ENCODE data around the gene NAT14. TPM values are rescaled to one million over a fixed set of nuclear protein-coding genes. Genes with fewer than 3 reads are reported as not detected.
"Not testable (repeated sequence)": the region's sequence is repeated elsewhere in the genome, so short reads cannot be mapped to it uniquely, and the experiment has no call there.

NAT14 gene
- total RNA-seq, 1 donor from 2014 or later, result 4.6 TPM

DNA sequence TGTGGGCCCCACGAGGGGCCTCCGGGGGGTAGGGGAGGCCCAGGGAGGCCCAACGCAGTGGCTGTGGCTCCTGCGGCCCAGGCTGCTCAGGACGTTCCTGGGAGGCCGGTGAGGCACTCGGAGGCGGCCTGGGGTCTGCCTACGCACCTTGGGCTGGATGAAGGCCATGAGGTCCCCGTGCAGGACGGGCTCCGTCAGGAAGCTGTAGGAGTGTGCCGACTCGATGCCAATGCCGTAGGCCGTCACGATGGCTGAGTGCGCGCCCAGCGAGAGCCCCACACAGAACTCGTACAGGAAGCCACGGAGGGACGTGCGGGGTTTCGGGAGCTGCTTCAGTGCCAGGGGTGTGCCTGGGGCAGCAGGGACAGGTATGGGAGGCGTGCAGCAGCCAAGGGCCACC lies 46.0 kb downstream of the NAT14 start:
- ATAC-seq, result no peak
- no peak for DNase-seq (ENCODE audit: low spot score)

DNA sequence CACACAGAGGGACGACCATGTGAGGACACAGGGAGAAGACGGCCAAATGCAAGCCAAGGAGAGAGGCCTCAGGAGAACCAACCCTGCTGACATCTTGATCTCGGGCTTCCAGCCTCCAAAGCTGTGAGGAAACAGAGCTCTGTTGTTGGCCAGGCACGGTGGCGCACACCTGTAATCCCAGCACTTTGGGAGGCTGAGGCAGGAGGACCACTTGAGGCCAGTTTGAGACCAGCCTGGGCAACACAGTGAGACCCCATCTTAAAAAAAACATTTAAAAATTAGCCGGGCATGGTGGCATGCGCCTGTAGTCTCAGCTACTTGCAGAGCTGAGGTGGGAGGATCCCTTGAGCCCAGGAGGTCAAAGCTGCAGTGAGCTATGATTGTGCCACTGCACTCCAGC lies 49.3 kb downstream of the NAT14 start:
- not testable (repeated sequence) for DNase-seq (ENCODE audit: low spot score); ATAC-seq

DNA sequence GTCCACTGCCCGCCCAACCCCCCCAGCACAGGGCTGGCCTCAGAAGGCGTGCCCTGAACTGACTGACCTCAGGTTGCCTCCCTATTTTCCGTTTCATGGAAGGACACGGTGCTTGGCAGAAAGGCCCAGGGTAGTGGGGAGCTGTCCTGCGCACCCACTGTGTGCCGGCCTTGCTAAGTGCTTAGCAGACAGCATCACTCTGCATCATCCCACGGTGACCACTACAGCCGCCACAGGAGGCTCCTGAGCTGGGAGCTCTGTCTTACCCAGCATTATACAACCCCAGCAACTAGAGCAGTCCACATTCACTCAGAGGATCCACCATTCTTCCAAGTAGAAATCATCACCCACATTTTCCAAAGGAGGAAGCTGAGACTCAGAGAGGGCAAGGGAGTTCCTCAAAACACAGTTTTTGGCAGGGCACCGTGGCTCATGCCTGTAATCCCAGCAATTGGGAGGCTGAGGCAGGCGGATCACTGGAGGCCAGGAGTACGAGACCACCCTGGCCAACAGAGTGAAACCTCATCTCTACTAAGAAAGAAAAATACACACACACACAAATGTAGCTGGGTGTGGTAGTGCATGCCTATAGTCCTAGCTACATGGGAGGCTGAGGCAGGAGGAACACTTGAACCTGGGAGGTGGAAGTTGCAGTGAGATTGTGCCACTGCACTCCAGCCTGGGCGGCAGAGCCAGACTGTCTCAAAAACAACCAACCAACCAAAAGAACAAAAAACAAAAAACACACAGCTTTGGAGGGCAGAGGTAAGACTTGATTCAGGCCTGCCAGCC lies 50.4 kb downstream of the NAT14 start:
- DNase-seq (ENCODE audit: low spot score), result no peak
- ATAC-seq, result no peak

DNA sequence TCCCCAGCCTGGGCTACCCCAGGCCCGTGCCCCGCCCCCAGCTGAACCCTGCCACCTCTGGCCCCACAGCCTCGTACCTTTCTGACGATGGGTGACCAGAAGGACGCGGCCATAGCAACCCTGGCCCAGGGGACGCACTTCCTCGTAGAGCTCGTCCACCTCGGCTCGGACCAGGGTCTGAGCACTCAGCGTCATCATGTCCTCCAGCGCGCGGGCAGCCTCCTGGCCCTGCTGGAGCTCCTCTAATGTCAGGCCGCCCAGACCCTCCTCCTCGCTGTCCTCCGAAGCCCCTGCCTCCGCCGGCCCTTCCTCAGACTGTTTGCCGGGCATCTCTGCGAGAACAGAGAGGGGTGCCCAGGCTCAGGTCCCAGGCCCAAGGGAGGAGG lies 51.0 kb downstream of the NAT14 start:
- DNase-seq (ENCODE audit: low spot score) (no peak), ATAC-seq (no peak)

DNA sequence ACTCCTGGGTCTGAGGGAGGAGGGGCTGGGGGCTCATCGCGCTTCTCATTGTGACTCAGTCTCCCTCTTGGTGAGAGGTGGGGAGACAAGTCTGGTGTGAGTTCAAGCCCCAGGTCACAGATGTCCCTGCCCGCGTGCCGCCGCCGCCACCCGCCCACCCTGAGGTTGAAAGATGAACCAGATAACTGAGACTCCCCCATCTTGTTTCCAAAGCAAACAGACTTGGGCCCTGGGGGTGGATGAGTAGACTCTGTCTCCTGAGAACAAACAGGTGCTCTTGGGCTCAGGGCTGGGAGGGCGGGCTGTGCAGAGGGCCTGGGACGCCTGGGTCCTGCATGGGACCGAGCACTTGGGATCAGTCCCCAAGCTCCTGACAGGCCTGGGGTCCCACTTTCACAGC lies 51.4 kb downstream of the NAT14 start:
- ATAC-seq (no peak), DNase-seq (ENCODE audit: low spot score) (no peak)

Other genes with a start within 250 kb of the NAT14 start
- 30.3 TPM for gene PPP6R1, start 226.2 kb upstream of the NAT14 start, total RNA-seq
- gene HSPBP1, start 205.1 kb upstream of the NAT14 start, total RNA-seq, result 15.7 TPM
- gene BRSK1, start 201.2 kb upstream of the NAT14 start, total RNA-seq, result 0.55 TPM
- gene TMEM150B, start 159.8 kb upstream of the NAT14 start, total RNA-seq, result 1.2 TPM
- 4.5 TPM for gene KMT5C, start 145.3 kb upstream of the NAT14 start, total RNA-seq
- gene COX6B2, start 130.5 kb upstream of the NAT14 start, total RNA-seq, result not detected
- not detected for gene GARIN5B, start 121.9 kb upstream of the NAT14 start, total RNA-seq
- not detected for gene IL11, start 114.7 kb upstream of the NAT14 start, total RNA-seq
- not detected for gene TMEM190, start 108.4 kb upstream of the NAT14 start, total RNA-seq
- 26.6 TPM for gene TMEM238, start 100.9 kb upstream of the NAT14 start, total RNA-seq
- gene RPL28, start 99.3 kb upstream of the NAT14 start, total RNA-seq, result 515 TPM
- 5.6 TPM for gene UBE2S, start 77.4 kb upstream of the NAT14 start, total RNA-seq
- gene SHISA7, start 41.9 kb upstream of the NAT14 start, total RNA-seq, result not detected
- gene ISOC2, start 23.5 kb upstream of the NAT14 start, total RNA-seq, result 105 TPM
- gene C19orf85, start 20.4 kb upstream of the NAT14 start, total RNA-seq, result not detected
- 5.3 TPM for gene ZNF628, start 8.6 kb upstream of the NAT14 start, total RNA-seq
- 0.81 TPM for gene SSC5D, start 3.2 kb downstream of the NAT14 start, total RNA-seq
- not detected for gene SBK2, start 51.9 kb downstream of the NAT14 start, total RNA-seq
- gene SBK3, start 60.4 kb downstream of the NAT14 start, total RNA-seq, result not detected
- gene ZNF579, start 95.7 kb downstream of the NAT14 start, total RNA-seq, result 4.5 TPM
- 6.7 TPM for gene FIZ1, start 114.3 kb downstream of the NAT14 start, total RNA-seq
- gene ZNF524, start 115.1 kb downstream of the NAT14 start, total RNA-seq, result 13.2 TPM
- 8.1 TPM for gene ZNF865, start 120.5 kb downstream of the NAT14 start, total RNA-seq
- 5.3 TPM for gene ZNF784, start 139.4 kb downstream of the NAT14 start, total RNA-seq
- gene ZNF580, start 155.8 kb downstream of the NAT14 start, total RNA-seq, result 7.5 TPM
- gene ZNF581, start 158.5 kb downstream of the NAT14 start, total RNA-seq, result 6.1 TPM
- 13.5 TPM for gene CCDC106, start 163.0 kb downstream of the NAT14 start, total RNA-seq
- gene U2AF2, start 169.8 kb downstream of the NAT14 start, total RNA-seq, result 61.7 TPM
- gene EPN1, start 190.0 kb downstream of the NAT14 start, total RNA-seq, result 148 TPM